ENCODE data around the gene NFE2L3.

DNA sequence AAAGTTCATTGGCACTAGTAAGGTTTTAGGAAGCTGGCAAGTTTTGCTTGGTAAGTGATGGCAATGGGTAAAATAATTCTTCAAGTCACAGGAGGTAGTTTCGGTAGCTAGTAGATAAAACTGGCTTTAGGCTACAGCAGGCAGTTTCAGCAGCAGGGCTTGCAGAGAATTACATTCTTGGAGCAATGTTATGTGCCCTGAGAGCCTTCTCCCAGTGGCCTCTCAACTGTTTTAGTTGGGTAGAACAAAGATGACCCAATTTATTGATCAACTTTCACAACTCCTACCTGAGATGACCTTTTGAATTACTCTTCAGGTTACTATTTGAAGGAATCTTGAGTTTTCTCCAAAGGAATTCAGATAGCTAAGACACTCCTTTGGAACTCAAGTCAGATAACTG, 16.4 kb upstream of the NFE2L3 start:
- TF ChIP-seq, protein P1, sequence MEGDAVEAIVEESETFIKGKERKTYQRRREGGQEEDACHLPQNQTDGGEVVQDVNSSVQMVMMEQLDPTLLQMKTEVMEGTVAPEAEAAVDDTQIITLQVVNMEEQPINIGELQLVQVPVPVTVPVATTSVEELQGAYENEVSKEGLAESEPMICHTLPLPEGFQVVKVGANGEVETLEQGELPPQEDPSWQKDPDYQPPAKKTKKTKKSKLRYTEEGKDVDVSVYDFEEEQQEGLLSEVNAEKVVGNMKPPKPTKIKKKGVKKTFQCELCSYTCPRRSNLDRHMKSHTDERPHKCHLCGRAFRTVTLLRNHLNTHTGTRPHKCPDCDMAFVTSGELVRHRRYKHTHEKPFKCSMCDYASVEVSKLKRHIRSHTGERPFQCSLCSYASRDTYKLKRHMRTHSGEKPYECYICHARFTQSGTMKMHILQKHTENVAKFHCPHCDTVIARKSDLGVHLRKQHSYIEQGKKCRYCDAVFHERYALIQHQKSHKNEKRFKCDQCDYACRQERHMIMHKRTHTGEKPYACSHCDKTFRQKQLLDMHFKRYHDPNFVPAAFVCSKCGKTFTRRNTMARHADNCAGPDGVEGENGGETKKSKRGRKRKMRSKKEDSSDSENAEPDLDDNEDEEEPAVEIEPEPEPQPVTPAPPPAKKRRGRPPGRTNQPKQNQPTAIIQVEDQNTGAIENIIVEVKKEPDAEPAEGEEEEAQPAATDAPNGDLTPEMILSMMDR (conservative IDR thresholded peaks at IDR 0.05; ENCODE audit: low read depth, low read length), result no peak
- TF ChIP-seq EZH2 (IDR thresholded peaks at IDR 0.05; ENCODE audit: low read length, unreplicated experiment), result no peak
